Stimulated activated CD4-positive, alpha-beta T cell treated with anti-CD3 and anti-CD28 coated beads, Interleukin-4, amount 100 ng/mL, for 48 hours (primary cell): ENCODE results near the gene MBD5.
A peak's percentile ranks its signal among the peaks of the same experiment; 100 is the strongest.

Source experiments
- DNase-seq, 2 donors: peaks; one replicate each; pipeline ENCODE4 v3.0.0-alpha.2; 2020; ENCODE audit warnings: low read depth in 2 of 2

MBD5 gene

GRCh38 chr2:148458171-148458570 lies 437.3 kb downstream of the MBD5 start:
- DNase-seq, result no peak

- no peak for DNase-seq
Measured at GRCh38 chr2:148459377-148459778, 438.5 kb downstream of the MBD5 start.

- no peak for DNase-seq
Measured at GRCh38 chr2:148461876-148462275, 441.0 kb downstream of the MBD5 start.

GRCh38 chr2:148475626-148476025 lies 454.7 kb downstream of the MBD5 start:
- no peak for DNase-seq

GRCh38 chr2:148479398-148479797 lies 458.5 kb downstream of the MBD5 start:
- no peak for DNase-seq

GRCh38 chr2:148483665-148484064 lies 462.8 kb downstream of the MBD5 start:
- no peak for DNase-seq

- DNase-seq, result no peak
Measured at GRCh38 chr2:148484066-148484465, 463.2 kb downstream of the MBD5 start.

- DNase-seq, result no peak
Measured at GRCh38 chr2:148486655-148487054, 465.8 kb downstream of the MBD5 start.

- DNase-seq, result no peak
Measured at GRCh38 chr2:148487439-148487838, 466.5 kb downstream of the MBD5 start.

- no peak for DNase-seq
Measured at GRCh38 chr2:148490840-148491439, 470.0 kb downstream of the MBD5 start.

GRCh38 chr2:148493822-148494563 lies 473.1 kb downstream of the MBD5 start:
- no peak for DNase-seq

- DNase-seq, result no peak
Measured at GRCh38 chr2:148495586-148495985, 474.7 kb downstream of the MBD5 start.

GRCh38 chr2:148501545-148501944 lies 480.7 kb downstream of the MBD5 start:
- no peak for DNase-seq

- DNase-seq, result no peak
Measured at GRCh38 chr2:148503516-148503915, 482.6 kb downstream of the MBD5 start.

- no peak for DNase-seq
Measured at GRCh38 chr2:148507970-148508369, 487.1 kb downstream of the MBD5 start.

- DNase-seq, result no peak
Measured at GRCh38 chr2:148508878-148509287, 488.0 kb downstream of the MBD5 start.

- DNase-seq, result peak; percentile 77 to 82
Measured at GRCh38 chr2:148509288-148509902, 488.5 kb downstream of the MBD5 start.

GRCh38 chr2:148511883-148512282 lies 491.0 kb downstream of the MBD5 start:
- no peak for DNase-seq

- no peak for DNase-seq
Measured at GRCh38 chr2:148512501-148512900, 491.6 kb downstream of the MBD5 start.

GRCh38 chr2:148513427-148513826 lies 492.5 kb downstream of the MBD5 start:
- DNase-seq, result no peak

- no peak for DNase-seq
Measured at GRCh38 chr2:148515120-148515519, 494.2 kb downstream of the MBD5 start.

GRCh38 chr2:148515976-148516375 lies 495.1 kb downstream of the MBD5 start:
- no peak for DNase-seq

GRCh38 chr2:148517296-148517695 lies 496.4 kb downstream of the MBD5 start:
- DNase-seq, result no peak
